Skin of body (tissue), 2 donors: ENCODE data around the gene RGS6. TPM values are rescaled to one million over a fixed set of nuclear protein-coding genes. Genes with fewer than 3 reads are reported as not detected.

Experiments used
- DNase-seq: peaks from one replicate; lab custom pipeline; 2025; lab: John Stamatoyannopoulos, UW
- total RNA-seq: library from RNA; depleted of rRNA; stranded (reverse); fragments of >200 nt; gene quantifications from one replicate; pipeline ENCODE4 v1.2.3, GENCODE V29; 2014

RGS6 gene
- total RNA-seq, 1 donor from 2014 or later, result 3.9 TPM

- no peak for DNase-seq
Measured at GRCh38 chr14:72013721-72014345, 81.6 kb downstream of the RGS6 start.

- peak; percentile 26 for DNase-seq
Measured at GRCh38 chr14:72014486-72014885, 82.3 kb downstream of the RGS6 start.

- DNase-seq, result no peak
Measured at GRCh38 chr14:72017290-72017689, 85.1 kb downstream of the RGS6 start.

GRCh38 chr14:72023128-72024042, 91.2 kb downstream of the RGS6 start:
- DNase-seq, result no peak

- DNase-seq, result no peak
Measured at GRCh38 chr14:72024043-72024407, 91.8 kb downstream of the RGS6 start.

- no peak for DNase-seq
Measured at GRCh38 chr14:72024504-72024903, 92.3 kb downstream of the RGS6 start.

- no peak for DNase-seq
Measured at GRCh38 chr14:72026536-72026935, 94.3 kb downstream of the RGS6 start.

GRCh38 chr14:72027061-72027460, 94.8 kb downstream of the RGS6 start:
- DNase-seq, result no peak

- no peak for DNase-seq
Measured at GRCh38 chr14:72033365-72033764, 101.1 kb downstream of the RGS6 start.

GRCh38 chr14:72040528-72040927, 108.3 kb downstream of the RGS6 start:
- no peak for DNase-seq

GRCh38 chr14:72045271-72045670, 113.0 kb downstream of the RGS6 start:
- DNase-seq, result no peak

GRCh38 chr14:72045885-72046284, 113.7 kb downstream of the RGS6 start:
- no peak for DNase-seq

GRCh38 chr14:72049462-72049861, 117.2 kb downstream of the RGS6 start:
- DNase-seq, result no peak

GRCh38 chr14:72052356-72052755, 120.1 kb downstream of the RGS6 start:
- no peak for DNase-seq

- no peak for DNase-seq
Measured at GRCh38 chr14:72053651-72054050, 121.4 kb downstream of the RGS6 start.

GRCh38 chr14:72054911-72055310, 122.7 kb downstream of the RGS6 start:
- no peak for DNase-seq

GRCh38 chr14:72057701-72058285, 125.6 kb downstream of the RGS6 start:
- DNase-seq, result peak; percentile 14

- no peak for DNase-seq
Measured at GRCh38 chr14:72060460-72060859, 128.2 kb downstream of the RGS6 start.

- no peak for DNase-seq
Measured at GRCh38 chr14:72060917-72061316, 128.7 kb downstream of the RGS6 start.

- no peak for DNase-seq
Measured at GRCh38 chr14:72061718-72062117, 129.5 kb downstream of the RGS6 start.

GRCh38 chr14:72063761-72064282, 131.6 kb downstream of the RGS6 start:
- no peak for DNase-seq

- DNase-seq, result no peak
Measured at GRCh38 chr14:72064501-72064900, 132.3 kb downstream of the RGS6 start.
